ENCODE results near the gene STAMBP. TPM values are rescaled to one million over a fixed set of nuclear protein-coding genes. Genes with fewer than 3 reads are reported as not detected.

STAMBP gene
- total and polyA plus RNA-seq, 2 of the 13 experiments (the other 11 are each of a cell fraction or from before 2014, with no cell fraction given) = 49.6 to 53.2 TPM

- in situ Hi-C loops (cut with HindIII; ENCODE audit: extremely low pct_ligation_motif_present, low pct_unique_long_range_greater_than_20kb) = no loop called here
- FAIRE-seq = no peak
- DNase-seq (ENCODE audit: low spot score) = no peak
- Histone ChIP-seq H3K4me3 (replicated peaks in 1 of 3; ENCODE audit: insufficient read depth in 1 of 3, low read depth in 2 of 3, low read length in 3 of 3) (no peak overlapping the region), H3K9me3 (ENCODE audit: low read length) (no peaks in the 10 kb centered on the region), H3K9ac (ENCODE audit: insufficient read depth, low read depth, low read length) (no peak overlapping the region), H3K27ac (ENCODE audit: extremely low read length, insufficient read depth, low read length) (no peak overlapping the region), H3K79me2 (ENCODE audit: insufficient read depth, low read length) (no peaks in the 10 kb centered on the region), H3K27me3 (ENCODE audit: control insufficient read depth in 1 of 2, insufficient read depth in 2 of 2, low read length in 2 of 2) (peaks cover 3 to 19% of the 10 kb centered on the region in 2 experiments; a peak in 3 of 5 replicates), H4K20me1 (ENCODE audit: insufficient read depth, low read length) (no peaks in the 10 kb centered on the region), H3K4me1 (ENCODE audit: insufficient read depth, low read length) (no peaks in the 10 kb centered on the region), H2AFZ (ENCODE audit: low read length) (no peak overlapping the region), H3K4me2 (ENCODE audit: low read depth, low read length) (no peak overlapping the region), H3K36me3 (replicated peaks in 1 of 2; ENCODE audit: control insufficient read depth in 1 of 2, insufficient read depth in 2 of 2, low read length in 2 of 2) (no peaks in the 10 kb centered on the region)
- no peak for ATAC-seq
- ChIA-PET POLR2A (no interaction called here), CTCF (ENCODE audit: low intra/inter-chr PET ratio, low total read pairs) (no interaction called here)
- BruUV-seq (replicated peaks) = no TSS peak
- TF ChIP-seq RBM39 (IDR thresholded peaks at IDR 0.05; ENCODE audit: low read depth, low read length, poor library complexity, severe bottlenecking) (no peak), SMARCC2 (IDR thresholded peaks at IDR 0.05) (no peak), MIER2 (CRISPR knock-in tag; IDR thresholded peaks at IDR 0.05) (no peak), ELF3 (CRISPR knock-in tag; IDR thresholded peaks at IDR 0.05) (no peak), ISX (CRISPR knock-in tag; conservative IDR thresholded peaks at IDR 0.05) (no peak), REL (CRISPR knock-in tag; conservative IDR thresholded peaks at IDR 0.05) (no peak), EZH2 (conservative IDR thresholded peaks at IDR 0.05; ENCODE audit: low read depth, low read length) (no peak), JUND (CRISPR knock-in tag; IDR thresholded peaks at IDR 0.05) (no peak), BRCA1 (CRISPR knock-in tag; IDR thresholded peaks at IDR 0.05) (no peak), ZNF333 (CRISPR knock-in tag; IDR thresholded peaks at IDR 0.05; ENCODE audit: borderline replicate concordance) (no peak), ZFP91 (CRISPR knock-in tag; IDR thresholded peaks at IDR 0.05; ENCODE audit: borderline replicate concordance) (no peak), STAT5B (CRISPR knock-in tag; IDR thresholded peaks at IDR 0.05) (no peak), ZNF598 (CRISPR knock-in tag; IDR thresholded peaks at IDR 0.05; ENCODE audit: borderline replicate concordance) (no peak)
- TF ChIP-seq, protein P1, sequence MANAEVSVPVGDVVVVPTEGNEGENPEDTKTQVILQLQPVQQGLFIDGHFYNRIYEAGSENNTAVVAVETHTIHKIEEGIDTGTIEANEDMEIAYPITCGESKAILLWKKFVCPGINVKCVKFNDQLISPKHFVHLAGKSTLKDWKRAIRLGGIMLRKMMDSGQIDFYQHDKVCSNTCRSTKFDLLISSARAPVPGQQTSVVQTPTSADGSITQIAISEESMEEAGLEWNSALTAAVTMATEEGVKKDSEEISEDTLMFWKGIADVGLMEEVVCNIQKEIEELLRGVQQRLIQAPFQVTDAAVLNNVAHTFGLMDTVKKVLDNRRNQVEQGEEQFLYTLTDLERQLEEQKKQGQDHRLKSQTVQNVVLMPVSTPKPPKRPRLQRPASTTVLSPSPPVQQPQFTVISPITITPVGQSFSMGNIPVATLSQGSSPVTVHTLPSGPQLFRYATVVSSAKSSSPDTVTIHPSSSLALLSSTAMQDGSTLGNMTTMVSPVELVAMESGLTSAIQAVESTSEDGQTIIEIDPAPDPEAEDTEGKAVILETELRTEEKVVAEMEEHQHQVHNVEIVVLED (CRISPR knock-in tag; IDR thresholded peaks at IDR 0.05; ENCODE audit: borderline replicate concordance) = no peak
- TF ChIP-seq, protein P2, sequence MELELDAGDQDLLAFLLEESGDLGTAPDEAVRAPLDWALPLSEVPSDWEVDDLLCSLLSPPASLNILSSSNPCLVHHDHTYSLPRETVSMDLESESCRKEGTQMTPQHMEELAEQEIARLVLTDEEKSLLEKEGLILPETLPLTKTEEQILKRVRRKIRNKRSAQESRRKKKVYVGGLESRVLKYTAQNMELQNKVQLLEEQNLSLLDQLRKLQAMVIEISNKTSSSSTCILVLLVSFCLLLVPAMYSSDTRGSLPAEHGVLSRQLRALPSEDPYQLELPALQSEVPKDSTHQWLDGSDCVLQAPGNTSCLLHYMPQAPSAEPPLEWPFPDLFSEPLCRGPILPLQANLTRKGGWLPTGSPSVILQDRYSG (CRISPR knock-in tag; IDR thresholded peaks at IDR 0.05) = no peak
- TF ChIP-seq, protein P3, sequence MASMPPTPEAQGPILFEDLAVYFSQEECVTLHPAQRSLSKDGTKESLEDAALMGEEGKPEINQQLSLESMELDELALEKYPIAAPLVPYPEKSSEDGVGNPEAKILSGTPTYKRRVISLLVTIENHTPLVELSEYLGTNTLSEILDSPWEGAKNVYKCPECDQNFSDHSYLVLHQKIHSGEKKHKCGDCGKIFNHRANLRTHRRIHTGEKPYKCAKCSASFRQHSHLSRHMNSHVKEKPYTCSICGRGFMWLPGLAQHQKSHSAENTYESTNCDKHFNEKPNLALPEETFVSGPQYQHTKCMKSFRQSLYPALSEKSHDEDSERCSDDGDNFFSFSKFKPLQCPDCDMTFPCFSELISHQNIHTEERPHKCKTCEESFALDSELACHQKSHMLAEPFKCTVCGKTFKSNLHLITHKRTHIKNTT (CRISPR knock-in tag; IDR thresholded peaks at IDR 0.05) = no peak
- intact Hi-C loops (cut with micrococcal nuclease; ENCODE audit: unreplicated experiment) = no loop called here
- 65% methylated on average over 18 of the region's 18 CpGs for WGBS (ENCODE audit: low lambda C conversion rate)
Observed at GRCh38 chr2:73818296-73818695, 10.5 kb upstream of the STAMBP start.
